ENCODE measurements around the gene MARK4. TPM values are rescaled to one million over a fixed set of nuclear protein-coding genes. Genes with fewer than 3 reads are reported as not detected.

The MARK4 gene
- total RNA-seq, 4 donors from 2014 or later: 17.4 to 36.9 (median 27.5) TPM

DNA sequence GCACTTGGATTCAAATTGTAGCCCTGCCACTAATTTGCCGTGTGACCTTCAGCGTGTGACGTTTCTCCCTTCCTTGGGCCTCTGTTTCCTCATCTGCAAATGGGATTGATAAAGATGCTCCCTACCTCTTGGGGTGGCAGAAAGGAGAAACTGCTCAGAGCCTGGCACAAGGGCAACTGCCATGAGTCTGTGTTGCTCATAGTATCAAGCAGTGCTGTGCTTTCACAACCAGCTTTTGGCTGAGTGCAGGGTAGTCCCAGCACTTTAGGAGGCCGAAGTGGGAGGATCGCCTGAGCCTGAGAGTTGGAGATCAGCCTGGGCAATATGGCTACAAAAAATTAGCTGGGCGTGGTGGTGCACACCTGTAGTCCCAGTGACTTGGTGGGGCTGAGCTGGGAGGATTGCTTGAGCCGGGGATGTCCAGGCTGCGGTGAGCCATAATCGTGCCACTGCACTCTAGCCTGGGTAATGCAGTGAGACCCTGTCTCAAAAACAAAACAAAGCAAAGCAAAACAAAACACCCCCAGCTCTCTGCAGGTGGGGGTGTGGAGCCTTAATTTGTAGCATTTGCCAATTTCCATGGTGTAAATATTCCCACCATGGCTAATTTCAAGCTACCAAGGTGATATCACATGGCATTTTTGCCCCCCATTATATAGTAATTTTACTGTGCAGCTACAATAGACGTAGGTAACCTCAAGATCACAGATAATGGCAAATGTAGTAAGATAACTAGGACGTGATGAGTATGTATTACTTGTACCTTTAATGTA lies 1.6 kb upstream of the MARK4 start:
- Histone ChIP-seq H3K4me3 (no peak overlapping the region), H3K4me1 (peaks cover 35 to 57% (median 48%) of the 10 kb centered on the region in 4 donors), H3K27ac (replicated peaks in 1 of 4) (no peak overlapping the region), H3K36me3 (no peaks in the 10 kb centered on the region), H3K27me3 (peaks cover 0 to 8% (median 0%) of the 10 kb centered on the region in 4 donors), H3K9me3 (no peaks in the 10 kb centered on the region)
- TF ChIP-seq, protein P1, sequence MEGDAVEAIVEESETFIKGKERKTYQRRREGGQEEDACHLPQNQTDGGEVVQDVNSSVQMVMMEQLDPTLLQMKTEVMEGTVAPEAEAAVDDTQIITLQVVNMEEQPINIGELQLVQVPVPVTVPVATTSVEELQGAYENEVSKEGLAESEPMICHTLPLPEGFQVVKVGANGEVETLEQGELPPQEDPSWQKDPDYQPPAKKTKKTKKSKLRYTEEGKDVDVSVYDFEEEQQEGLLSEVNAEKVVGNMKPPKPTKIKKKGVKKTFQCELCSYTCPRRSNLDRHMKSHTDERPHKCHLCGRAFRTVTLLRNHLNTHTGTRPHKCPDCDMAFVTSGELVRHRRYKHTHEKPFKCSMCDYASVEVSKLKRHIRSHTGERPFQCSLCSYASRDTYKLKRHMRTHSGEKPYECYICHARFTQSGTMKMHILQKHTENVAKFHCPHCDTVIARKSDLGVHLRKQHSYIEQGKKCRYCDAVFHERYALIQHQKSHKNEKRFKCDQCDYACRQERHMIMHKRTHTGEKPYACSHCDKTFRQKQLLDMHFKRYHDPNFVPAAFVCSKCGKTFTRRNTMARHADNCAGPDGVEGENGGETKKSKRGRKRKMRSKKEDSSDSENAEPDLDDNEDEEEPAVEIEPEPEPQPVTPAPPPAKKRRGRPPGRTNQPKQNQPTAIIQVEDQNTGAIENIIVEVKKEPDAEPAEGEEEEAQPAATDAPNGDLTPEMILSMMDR (IDR thresholded peaks at IDR 0.05): no peak
- TF ChIP-seq POLR2A (IDR thresholded peaks at IDR 0.05; ENCODE audit: low read depth) (no peak), POLR2AphosphoS5 (IDR thresholded peaks at IDR 0.05) (no peak), EP300 (IDR thresholded peaks at IDR 0.05) (no peak)
- 65% methylated on average over 11 of the region's 11 CpGs for WGBS
- intact Hi-C loops (cut with DNase I): loop anchor here (5.0 kb wide), 2 partner anchors 88 to 347 kb away; no protein-coding TSS in a partner anchor
- no peak for DNase-seq (ENCODE audit: extremely low spot score)

DNA sequence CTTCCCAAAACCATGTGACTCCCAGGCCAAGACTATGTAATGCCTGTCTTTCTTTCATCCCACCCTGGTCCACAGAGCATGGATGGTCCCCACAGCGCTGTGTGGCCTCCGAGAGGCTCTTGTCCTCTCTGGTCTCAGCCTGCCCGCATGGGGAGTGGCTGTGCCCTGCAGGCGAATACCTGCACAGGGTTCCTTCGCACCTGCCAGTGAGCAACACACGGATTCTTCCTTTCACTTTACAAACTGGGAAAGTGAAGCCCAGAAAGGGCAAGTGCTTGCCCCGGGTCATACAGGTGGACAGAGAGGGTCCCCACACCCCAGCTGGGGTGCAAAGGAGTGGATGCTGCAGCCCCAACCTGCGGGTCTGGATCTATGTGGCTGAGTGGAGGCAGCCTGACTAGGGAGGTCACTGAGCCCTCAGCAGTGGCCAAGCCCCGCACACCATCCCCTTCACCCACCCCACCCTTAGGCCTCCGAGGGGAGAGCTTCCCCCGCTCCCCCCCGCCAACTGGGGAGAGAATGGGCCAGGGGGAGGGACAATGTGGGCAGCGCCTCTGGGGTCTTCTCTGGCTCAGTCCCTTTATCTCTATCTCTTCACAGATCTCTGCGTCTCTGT lies 747 bp upstream of the MARK4 start:
- H3K36me3 ChIP-seq: peaks cover 0 to 5% (median 0%) of the 10 kb centered on the region in 4 donors
- TF ChIP-seq POLR2A (IDR thresholded peaks at IDR 0.05; ENCODE audit: low read depth) (no peak), EP300 (IDR thresholded peaks at IDR 0.05) (no peak), POLR2AphosphoS5 (IDR thresholded peaks at IDR 0.05) (no peak)
- TF ChIP-seq, protein P1 (IDR thresholded peaks at IDR 0.05): no peak
- peak overlapping the region; percentile 80 to 86 (median 83) for H3K27ac ChIP-seq (replicated peaks in 1 of 4)
- H3K27me3 ChIP-seq: peaks cover 0 to 2% (median 0%) of the 10 kb centered on the region in 4 donors
- intact Hi-C loops (cut with DNase I): loop anchor here (5.0 kb wide), 2 partner anchors 87 to 348 kb away; no protein-coding TSS in a partner anchor
- H3K4me3 ChIP-seq: peak overlapping the region; percentile 94 to 99 (median 98)
- WGBS: 7% methylated on average over 4 of the region's 14 CpGs
- DNase-seq (ENCODE audit: extremely low spot score): no peak
- peaks cover 35 to 59% (median 53%) of the 10 kb centered on the region in 4 donors for H3K4me1 ChIP-seq
- no peaks in the 10 kb centered on the region for H3K9me3 ChIP-seq

DNA sequence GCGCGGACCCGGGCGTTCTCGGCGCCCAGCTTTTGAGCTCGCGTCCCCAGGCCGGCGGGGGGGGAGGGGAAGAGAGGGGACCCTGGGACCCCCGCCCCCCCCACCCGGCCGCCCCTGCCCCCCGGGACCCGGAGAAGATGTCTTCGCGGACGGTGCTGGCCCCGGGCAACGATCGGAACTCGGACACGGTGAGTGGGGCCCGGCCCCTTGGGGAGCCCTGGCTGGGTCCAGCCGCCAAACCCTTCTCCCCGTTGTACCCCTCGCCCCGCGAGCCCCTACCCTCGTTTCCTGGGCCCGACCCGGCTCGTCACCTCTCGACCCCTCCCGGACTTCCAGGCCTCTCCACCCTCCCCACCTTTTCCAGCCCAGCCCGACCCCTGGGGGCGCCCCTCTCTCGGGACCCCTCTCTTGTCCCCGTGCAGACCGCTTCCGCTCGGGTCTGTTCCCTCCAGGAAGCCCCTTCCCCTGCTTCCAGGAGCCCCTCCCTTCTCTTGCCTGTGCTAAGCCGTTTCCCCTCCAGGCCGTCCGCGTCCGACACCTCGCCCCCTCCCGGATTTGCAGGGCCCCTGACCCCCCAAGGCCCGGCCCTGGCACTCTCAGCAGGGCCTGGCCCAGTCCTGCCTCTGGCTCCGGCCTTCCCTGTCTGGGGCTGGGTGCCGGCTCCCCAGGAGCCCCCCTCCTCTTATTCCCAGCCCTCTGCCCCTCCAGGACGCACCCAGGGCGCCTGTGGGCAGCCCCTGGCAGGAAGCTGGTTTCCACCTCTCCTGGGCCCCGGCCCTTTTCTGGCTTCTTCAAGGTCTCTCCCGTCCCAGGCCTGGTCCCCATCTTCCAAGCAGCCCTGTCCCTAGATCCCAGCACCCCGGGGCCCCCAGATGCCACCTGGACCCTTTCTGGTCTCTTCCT lies 632 bp downstream of the MARK4 start:
- Histone ChIP-seq H3K27ac (replicated peaks in 1 of 4) (peak overlapping the region; percentile 80 to 86 (median 83)), H3K27me3 (no peaks in the 10 kb centered on the region), H3K4me3 (peak overlapping the region; percentile 94 to 99 (median 98)), H3K36me3 (peaks cover 0 to 5% (median 0%) of the 10 kb centered on the region in 4 donors), H3K9me3 (no peaks in the 10 kb centered on the region), H3K4me1 (peaks cover 31 to 64% (median 54%) of the 10 kb centered on the region in 4 donors)
- intact Hi-C loops (cut with DNase I): loop anchor here (5.0 kb wide), 2 partner anchors 86 to 349 kb away; no protein-coding TSS in a partner anchor
- TF ChIP-seq POLR2A (IDR thresholded peaks at IDR 0.05; ENCODE audit: low read depth): no peak
- TF ChIP-seq, protein P1 (IDR thresholded peaks at IDR 0.05): no peak
- TF ChIP-seq EP300 (IDR thresholded peaks at IDR 0.05): no peak
- no peak for TF ChIP-seq POLR2AphosphoS5 (IDR thresholded peaks at IDR 0.05)
- no peak for DNase-seq (ENCODE audit: extremely low spot score)
- 3% methylated on average over 26 of the region's 57 CpGs for WGBS

DNA sequence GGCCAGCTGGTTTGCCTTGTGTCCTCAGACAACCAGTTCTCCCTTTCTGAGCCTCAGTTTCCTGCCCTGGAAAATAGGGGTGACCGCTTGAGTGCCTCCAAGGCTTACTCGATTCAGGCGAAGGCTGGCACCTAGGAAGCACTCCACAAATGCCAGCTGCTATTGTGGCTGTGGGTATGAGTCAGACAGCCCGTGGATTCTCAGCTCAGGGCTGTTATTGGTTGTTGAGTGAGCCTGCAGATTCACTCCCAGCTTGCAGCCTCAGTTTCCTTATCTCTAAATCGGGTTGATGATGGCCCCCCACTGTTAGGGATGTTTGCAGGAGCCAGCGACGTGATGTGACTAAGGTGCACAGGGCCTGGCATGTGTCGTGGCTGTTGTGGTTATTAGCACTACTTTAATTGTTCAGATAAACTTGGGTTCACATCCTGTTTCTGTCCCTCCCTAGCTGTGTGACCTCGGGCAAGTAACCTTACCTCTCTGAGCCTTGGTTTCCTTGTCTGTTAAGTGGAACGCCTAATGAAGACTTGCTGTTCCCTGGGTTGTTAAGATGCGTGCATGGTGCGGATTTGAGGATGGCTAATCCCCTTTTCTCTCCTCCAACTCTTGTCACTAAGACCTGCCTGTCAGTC lies 2.4 kb downstream of the MARK4 start:
- intact Hi-C loops (cut with DNase I): loop anchor here (5.0 kb wide), 2 partner anchors 84 to 351 kb away; no protein-coding TSS in a partner anchor
- Histone ChIP-seq H3K36me3 (peaks cover 0 to 5% (median 0%) of the 10 kb centered on the region in 4 donors), H3K4me1 (peaks cover 27 to 59% (median 49%) of the 10 kb centered on the region in 4 donors), H3K27ac (replicated peaks in 1 of 4) (no peak overlapping the region), H3K9me3 (no peaks in the 10 kb centered on the region), H3K4me3 (no peak overlapping the region), H3K27me3 (no peaks in the 10 kb centered on the region)
- TF ChIP-seq POLR2A (IDR thresholded peaks at IDR 0.05; ENCODE audit: low read depth) (no peak), EP300 (IDR thresholded peaks at IDR 0.05) (no peak), POLR2AphosphoS5 (IDR thresholded peaks at IDR 0.05) (no peak)
- TF ChIP-seq, protein P1 (IDR thresholded peaks at IDR 0.05): no peak
- whole genome bisulfite sequencing: 86% methylated on average over 8 of the region's 12 CpGs
- DNase-seq (ENCODE audit: extremely low spot score): no peak
